GM12891 (cell line): ENCODE data around the gene PDE4DIP.
"Not testable (repeated sequence)": the region's sequence is repeated elsewhere in the genome, so short reads cannot be mapped to it uniquely, and the experiment has no call there.

Experiments used
- POLR2A ChIP-seq: IDR thresholded peaks from 2 replicates; pipeline ENCODE4 v1.6.1; 2011; ENCODE audit warnings: low read depth, low read length, control low read depth
- POLR2AphosphoS5 ChIP-seq: IDR thresholded peaks from 2 replicates; pipeline ENCODE4 v1.6.1; 2011; ENCODE audit warnings: low read depth, low read length, control low read depth

GRCh38 chr1:148850347-148850746 lies 6.1 kb downstream of the PDE4DIP start:
- not testable (repeated sequence) for TF ChIP-seq POLR2A, POLR2AphosphoS5
